Nephron (organoid): Measurements from ENCODE around the gene KRT6C.
"Not testable (repeated sequence)": the region's sequence is repeated elsewhere in the genome, so short reads cannot be mapped to it uniquely, and the experiment has no call there.

Experiments used
- H3K27ac Mint-ChIP-seq, 3 experiments: 2 replicates each; pipeline ENCODE4 v1.8.0; 2020; ENCODE audit warnings: mixed read lengths in 3 of 3, mild to moderate bottlenecking in 2 of 3, moderate library complexity in 1 of 3
- H3K27me3 Mint-ChIP-seq: 2 replicates; pipeline ENCODE4 v1.8.0; 2021; ENCODE audit warnings: low read depth, mild to moderate bottlenecking, moderate library complexity, mixed read lengths
- H3K36me3 Mint-ChIP-seq: 2 replicates; pipeline ENCODE4 v1.8.0; 2020; ENCODE audit warnings: low read depth, mixed read lengths
- H3K4me1 Mint-ChIP-seq: 2 replicates; pipeline ENCODE4 v1.8.0; 2020; ENCODE audit warnings: mixed read lengths
- H3K4me3 Mint-ChIP-seq, 3 experiments: 2 replicates each; pipeline ENCODE4 v1.8.0; 2020; ENCODE audit warnings: mild to moderate bottlenecking in 3 of 3, mixed read lengths in 3 of 3, moderate library complexity in 2 of 3
- H3K9me3 Mint-ChIP-seq: 2 replicates; pipeline ENCODE4 v1.8.0; 2020; ENCODE audit warnings: mixed read lengths
- TF ChIP-seq, protein P1 (sequence below), 3 experiments: fragments of 200-600 bp; sonication (generic); IDR thresholded peaks; one replicate each; pipeline ENCODE4 v1.5.0; 2021; ENCODE audit warnings: antibody characterized with exemption in 3 of 3; ENCODE audit not compliant: unreplicated experiment in 3 of 3

KRT6C gene

DNA sequence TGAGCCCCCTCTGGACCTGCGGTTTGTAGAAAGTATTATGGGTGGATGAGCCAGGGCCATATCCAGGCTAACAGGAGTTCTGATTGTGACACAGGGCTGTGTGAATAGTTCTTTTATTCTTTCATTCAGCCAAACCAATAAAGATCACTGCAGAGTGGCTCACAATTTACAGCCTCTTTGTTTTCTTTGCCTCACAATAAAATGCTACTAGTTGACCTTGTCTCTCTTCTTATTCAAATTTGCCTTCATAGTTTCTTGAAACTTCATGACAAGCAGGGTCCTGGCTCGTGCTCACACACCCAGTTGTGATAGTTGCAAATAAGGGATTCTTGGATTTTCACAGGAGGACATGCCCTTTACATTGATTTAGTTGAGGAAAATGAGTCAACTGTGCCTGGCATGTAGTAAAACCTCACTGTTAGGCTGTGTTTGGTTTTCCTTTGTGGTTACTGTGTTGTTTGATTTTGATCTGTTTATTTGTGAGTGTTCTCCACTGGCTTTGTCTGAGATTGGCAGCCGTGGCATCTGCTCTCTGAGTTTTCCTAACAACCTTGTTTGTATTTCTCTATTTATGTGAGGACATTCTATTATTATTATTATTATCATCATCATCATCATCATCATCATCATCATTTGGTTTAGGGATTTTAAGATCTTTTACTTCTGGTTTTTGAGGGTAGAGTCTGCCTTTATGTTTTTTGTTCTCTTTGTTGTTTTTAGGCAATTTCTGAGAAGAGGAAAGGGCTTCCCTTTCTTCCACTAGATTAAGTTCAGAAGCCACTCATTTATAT, 19.0 kb downstream of the KRT6C start:
- TF ChIP-seq, protein P1, sequence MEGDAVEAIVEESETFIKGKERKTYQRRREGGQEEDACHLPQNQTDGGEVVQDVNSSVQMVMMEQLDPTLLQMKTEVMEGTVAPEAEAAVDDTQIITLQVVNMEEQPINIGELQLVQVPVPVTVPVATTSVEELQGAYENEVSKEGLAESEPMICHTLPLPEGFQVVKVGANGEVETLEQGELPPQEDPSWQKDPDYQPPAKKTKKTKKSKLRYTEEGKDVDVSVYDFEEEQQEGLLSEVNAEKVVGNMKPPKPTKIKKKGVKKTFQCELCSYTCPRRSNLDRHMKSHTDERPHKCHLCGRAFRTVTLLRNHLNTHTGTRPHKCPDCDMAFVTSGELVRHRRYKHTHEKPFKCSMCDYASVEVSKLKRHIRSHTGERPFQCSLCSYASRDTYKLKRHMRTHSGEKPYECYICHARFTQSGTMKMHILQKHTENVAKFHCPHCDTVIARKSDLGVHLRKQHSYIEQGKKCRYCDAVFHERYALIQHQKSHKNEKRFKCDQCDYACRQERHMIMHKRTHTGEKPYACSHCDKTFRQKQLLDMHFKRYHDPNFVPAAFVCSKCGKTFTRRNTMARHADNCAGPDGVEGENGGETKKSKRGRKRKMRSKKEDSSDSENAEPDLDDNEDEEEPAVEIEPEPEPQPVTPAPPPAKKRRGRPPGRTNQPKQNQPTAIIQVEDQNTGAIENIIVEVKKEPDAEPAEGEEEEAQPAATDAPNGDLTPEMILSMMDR (IDR thresholded peaks at IDR 0.05; ENCODE audit: unreplicated experiment in 3 of 3) = no peak
- Mint-ChIP-seq H3K27me3 (peaks cover 5% of the 10 kb centered on the region), H3K4me1 (no peaks in the 10 kb centered on the region)

DNA sequence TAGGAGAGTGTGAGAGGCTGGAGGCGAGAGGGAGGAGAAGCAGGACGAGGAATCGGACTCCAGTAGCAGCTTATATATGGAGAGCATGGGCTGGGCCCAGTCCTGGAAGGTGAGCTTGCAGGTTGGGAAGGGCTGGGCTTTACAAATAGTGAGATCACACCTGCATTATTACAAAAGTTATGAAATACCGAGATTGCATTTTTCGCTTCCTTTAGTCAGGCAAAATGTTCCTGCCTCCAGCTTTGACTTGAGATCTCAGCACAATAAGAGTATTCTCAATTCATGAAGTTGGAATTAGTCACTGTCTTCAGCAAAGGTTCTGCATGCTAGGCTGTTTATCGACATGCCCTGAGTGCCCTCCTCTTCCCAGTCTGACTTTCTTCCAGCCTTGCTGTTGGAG, 21.5 kb downstream of the KRT6C start, which contains the start of gene KRT6B:
Gene KRT6B, minus strand, starts transcription at position 46 of the 400 bp plus-strand sequence. CDS start 68 bp downstream, outside the sequence.
- Mint-ChIP-seq H3K4me1 (no peaks in the 10 kb centered on the region), H3K27ac (no peak within 1 kb of the TSS), H3K9me3 (no peaks in the 10 kb centered on the region), H3K36me3 (no peaks in the 10 kb centered on the region), H3K4me3 (no peak within 1 kb of the TSS), H3K27me3 (peaks cover 5% of the 10 kb centered on the region)
- TF ChIP-seq, protein P1 (IDR thresholded peaks at IDR 0.05; ENCODE audit: unreplicated experiment in 3 of 3) = no peak

More for the DNA sequence above, 19.0 kb downstream of the KRT6C start:
- H3K27ac Mint-ChIP-seq = no peak overlapping the region
- H3K36me3 Mint-ChIP-seq = no peaks in the 10 kb centered on the region
- H3K4me3 Mint-ChIP-seq = no peak overlapping the region
- no peaks in the 10 kb centered on the region for H3K9me3 Mint-ChIP-seq

DNA sequence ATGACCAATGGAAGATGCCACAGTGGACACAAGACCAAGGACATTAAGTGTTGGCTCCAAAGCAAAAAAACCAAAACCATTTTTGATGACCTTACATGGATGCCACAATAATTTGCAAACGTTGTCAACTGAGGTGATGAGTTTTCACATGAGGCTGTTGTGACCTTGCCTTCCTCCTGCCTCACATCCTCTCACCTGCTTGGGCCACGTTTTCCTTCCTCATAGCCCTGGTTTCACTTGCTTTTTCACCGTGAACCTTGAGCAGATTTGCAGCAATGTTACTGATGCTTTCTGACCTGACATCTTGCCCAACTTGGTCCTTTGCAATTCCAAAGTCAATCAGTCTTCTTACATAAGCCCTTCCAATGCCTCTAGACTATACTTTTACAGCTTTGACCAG, 25.4 kb downstream of the KRT6C start:
- Mint-ChIP-seq H3K27me3 (peaks cover 8% of the 10 kb centered on the region), H3K4me3 (no peak overlapping the region), H3K9me3 (no peaks in the 10 kb centered on the region), H3K36me3 (no peaks in the 10 kb centered on the region), H3K4me1 (no peaks in the 10 kb centered on the region), H3K27ac (no peak overlapping the region)
- TF ChIP-seq, protein P1 (IDR thresholded peaks at IDR 0.05; ENCODE audit: unreplicated experiment in 3 of 3) = no peak

DNA sequence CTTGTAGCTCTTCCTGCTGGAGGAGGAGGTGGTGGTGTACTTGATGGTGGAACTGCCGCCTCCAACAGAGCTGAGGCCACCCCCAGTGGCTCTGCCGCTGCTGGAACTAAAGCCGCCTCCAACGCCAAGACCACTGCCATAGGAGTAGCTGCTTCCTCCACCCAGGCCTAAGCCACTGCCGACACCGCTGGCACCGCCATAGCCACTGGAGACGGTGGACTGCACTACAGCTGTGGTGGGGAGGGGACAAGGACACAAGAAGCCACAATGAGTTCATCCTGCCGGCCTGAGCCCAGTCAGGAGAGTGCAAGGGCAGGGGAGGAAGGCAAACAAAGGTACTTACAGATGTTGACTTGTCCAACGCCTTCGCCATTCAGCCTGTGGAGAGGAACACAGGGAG, 26.4 kb downstream of the KRT6C start:
- not testable (repeated sequence) for H3K27me3 Mint-ChIP-seq

DNA sequence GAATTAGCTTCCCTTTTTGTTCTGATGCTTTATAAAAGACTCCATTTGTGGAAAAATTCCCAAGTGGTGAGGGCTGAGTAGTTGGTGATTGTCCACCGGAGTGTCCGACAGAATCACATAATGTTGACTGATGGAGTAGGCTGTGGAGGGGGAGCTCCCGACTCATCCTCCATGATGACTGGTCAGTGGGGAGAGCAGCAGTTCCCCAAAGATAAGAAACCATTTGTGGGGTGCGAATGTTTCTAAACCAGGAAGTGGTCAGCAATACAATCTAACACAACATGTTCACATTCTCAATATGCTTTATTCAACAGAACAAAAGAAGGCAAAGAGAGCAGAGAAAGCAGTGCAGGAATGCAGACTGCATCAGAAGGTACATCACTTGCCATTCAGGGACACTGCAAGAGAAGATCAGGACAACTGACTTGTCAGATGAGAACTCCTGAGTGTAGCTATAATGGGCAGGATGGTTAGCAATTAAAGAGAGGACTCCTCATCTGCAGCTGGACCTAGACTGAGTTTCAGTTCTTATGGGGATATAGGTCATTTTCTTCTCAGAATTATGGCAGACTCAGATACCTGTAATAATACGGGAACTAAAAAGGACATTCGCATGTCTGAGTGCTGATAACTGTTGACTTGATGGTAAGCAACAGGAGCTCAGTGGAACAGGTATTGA, 27.1 kb downstream of the KRT6C start:
- H3K4me1 Mint-ChIP-seq = peaks cover 6% of the 10 kb centered on the region
- no peak overlapping the region for H3K4me3 Mint-ChIP-seq
- H3K27ac Mint-ChIP-seq = no peak overlapping the region
- H3K36me3 Mint-ChIP-seq = no peaks in the 10 kb centered on the region
- TF ChIP-seq, protein P1 (IDR thresholded peaks at IDR 0.05; ENCODE audit: unreplicated experiment in 3 of 3) = no peak
- no peaks in the 10 kb centered on the region for H3K9me3 Mint-ChIP-seq
- peaks cover 9% of the 10 kb centered on the region for H3K27me3 Mint-ChIP-seq

More for the DNA sequence above, 26.4 kb downstream of the KRT6C start:
- not testable (repeated sequence) for H3K4me3 Mint-ChIP-seq, H3K4me1 Mint-ChIP-seq, H3K9me3 Mint-ChIP-seq, H3K27ac Mint-ChIP-seq, H3K36me3 Mint-ChIP-seq

DNA sequence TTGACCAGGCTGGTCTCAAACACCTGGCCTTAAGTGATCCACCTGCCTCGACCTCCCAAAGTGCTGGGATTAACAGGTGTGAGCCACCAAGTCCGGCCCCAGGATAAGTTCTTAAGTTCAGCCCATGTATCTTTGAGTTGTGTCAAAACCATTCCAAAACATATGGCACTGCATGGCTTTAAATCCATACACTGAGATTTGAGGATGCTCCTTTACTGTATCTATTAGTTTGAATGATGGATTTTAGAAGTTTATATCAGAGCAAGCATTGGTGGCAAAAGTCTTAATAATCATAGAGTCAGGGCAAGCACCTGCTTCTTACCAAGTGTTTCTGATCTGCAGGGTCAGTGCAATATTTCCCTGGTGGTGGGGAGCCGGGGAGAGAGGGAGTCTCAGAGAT, 27.7 kb downstream of the KRT6C start:
- H3K4me3 Mint-ChIP-seq = no peak overlapping the region
- no peaks in the 10 kb centered on the region for H3K36me3 Mint-ChIP-seq
- peaks cover 9% of the 10 kb centered on the region for H3K27me3 Mint-ChIP-seq
- TF ChIP-seq, protein P1 (IDR thresholded peaks at IDR 0.05; ENCODE audit: unreplicated experiment in 3 of 3) = no peak
- no peak overlapping the region for H3K27ac Mint-ChIP-seq
- H3K9me3 Mint-ChIP-seq = no peaks in the 10 kb centered on the region
- H3K4me1 Mint-ChIP-seq = peaks cover 6% of the 10 kb centered on the region
